PC-9 (cell line): ENCODE measurements around the gene GABRB3.

Experiments used
- CTCF ChIP-seq: fragments of 200-600 bp; sonication (generic); conservative IDR thresholded peaks from 2 replicates; pipeline ENCODE4 v1.6.1; 2017; ENCODE audit warnings: mixed run types, antibody characterized with exemption, mild to moderate bottlenecking, moderate library complexity
- EZH2 ChIP-seq: fragments of 200-600 bp; sonication (generic); IDR thresholded peaks from 2 replicates; pipeline ENCODE4 v1.8.0; 2017; ENCODE audit warnings: antibody characterized with exemption, low read depth

- TF ChIP-seq CTCF (no peak), EZH2 (no peak)
Measured at GRCh38 chr15:26757141-26757540, 15.7 kb downstream of the GABRB3 start.
